HTR-8/SVneo (cell line): ENCODE results near the gene RYR3.

Experiments
- DNase-seq: peaks from one replicate; pipeline ENCODE4 v3.0.0; 2011; ENCODE audit warnings: low spot score, mixed read lengths; ENCODE audit not compliant: insufficient read length
- FAIRE-seq: peaks from 2 replicates; lab custom pipeline; 2011; peaks lifted over from hg19 to GRCh38; lab: Jason Lieb, UNC

Gene RYR3

GRCh38 chr15:33677238-33677830 is 366.6 kb downstream of the RYR3 start:
- FAIRE-seq: no peak

GRCh38 chr15:33678176-33678575 is 367.4 kb downstream of the RYR3 start:
- no peak for FAIRE-seq

More at GRCh38 chr15:33677238-33677830, 366.6 kb downstream of the RYR3 start:
- DNase-seq: no peak

DNA sequence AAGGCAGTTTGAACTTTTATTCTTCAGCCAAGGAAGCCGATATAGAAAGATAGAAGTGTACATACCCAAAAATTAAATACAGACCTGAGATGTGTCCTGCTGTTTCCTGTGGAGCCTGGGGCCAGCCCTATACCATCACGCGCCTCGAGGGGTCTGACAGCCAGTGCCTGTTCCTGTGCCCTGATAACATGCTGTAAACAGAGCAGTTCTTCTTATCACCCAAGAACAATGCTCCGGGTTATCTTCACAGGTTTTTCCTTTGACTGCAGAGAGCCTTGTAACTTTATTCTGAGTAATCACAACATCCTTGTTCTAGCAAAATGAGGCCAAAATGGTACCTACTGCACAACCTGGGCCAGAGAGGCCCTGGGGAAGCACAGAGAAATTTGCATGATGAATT is 367.8 kb downstream of the RYR3 start:
- no peak for DNase-seq

More at GRCh38 chr15:33678176-33678575, 367.4 kb downstream of the RYR3 start:
- DNase-seq: no peak

DNA sequence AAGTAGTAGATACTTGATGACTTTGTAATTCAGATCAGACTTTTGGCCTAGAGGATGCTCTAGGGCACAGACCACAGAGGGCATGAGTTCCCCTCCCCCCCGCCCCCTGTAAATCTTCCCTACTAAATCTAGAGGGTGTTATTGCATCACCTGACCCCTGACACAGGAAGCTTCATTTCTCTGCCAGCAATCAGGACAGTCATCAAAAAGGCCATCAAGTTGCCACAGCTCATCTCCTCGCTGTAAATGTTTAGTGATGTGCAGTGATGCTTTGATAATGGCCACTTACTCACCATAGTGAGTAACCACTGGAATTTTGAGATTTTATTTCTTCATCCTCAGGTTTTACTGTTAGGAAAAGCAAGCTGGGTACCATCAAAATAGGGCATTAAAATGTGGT is 368.3 kb downstream of the RYR3 start:
- DNase-seq: no peak
- FAIRE-seq: no peak

More for the DNA sequence above, 367.8 kb downstream of the RYR3 start:
- no peak for FAIRE-seq

DNA sequence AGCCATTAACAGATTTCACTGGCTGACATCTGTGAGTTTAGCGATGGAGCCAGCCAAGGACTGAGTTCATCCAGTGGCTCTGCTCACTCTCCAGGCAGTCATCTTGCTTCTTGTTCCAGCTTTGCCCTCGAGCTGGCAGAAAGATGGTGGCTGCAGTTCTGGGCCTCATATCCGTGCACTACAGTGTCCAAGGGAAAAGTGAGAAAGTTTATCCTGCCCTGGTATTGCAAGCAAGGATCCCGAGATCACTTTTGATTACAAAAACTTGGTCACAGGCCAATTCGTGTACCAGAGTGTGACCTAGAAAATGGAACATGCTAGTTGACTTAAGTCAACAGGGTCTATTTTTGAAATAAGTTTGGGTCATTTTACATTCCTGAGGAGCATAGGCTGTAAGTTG is 369.6 kb downstream of the RYR3 start:
- DNase-seq: no peak
- FAIRE-seq: no peak

DNA sequence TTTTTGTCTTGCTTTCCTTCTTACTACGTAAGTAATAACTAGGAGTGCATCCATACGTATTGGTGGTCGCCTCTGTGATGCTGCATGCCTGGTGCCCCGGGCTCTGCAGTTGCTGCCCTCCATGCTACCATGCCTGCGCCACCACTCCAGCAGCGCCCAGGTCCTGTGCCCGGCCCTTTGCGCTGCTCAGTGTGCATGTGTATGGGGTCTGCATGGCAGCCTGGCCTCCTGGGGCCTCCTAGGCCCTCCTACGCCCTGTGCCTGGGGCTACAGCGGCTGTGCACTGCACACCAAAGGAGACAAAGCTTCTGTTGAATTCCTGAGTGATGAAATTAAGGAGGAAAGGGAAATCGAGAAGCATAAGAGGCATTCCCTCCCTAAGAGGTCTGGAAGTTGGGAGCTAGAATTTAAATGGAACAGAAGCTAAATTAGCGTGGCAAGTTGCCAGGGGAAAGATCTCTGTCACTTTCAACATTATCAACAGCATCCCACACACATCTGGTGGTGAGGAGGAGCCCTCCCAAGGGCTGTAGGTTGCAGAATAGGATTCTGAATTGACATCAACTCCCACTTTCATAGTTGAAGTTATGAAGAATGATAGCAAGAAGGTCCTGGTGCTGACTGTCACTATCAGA is 382.5 kb downstream of the RYR3 start:
- no peak for DNase-seq
- no peak for FAIRE-seq

GRCh38 chr15:33698126-33698525 is 387.4 kb downstream of the RYR3 start:
- FAIRE-seq (no peak), DNase-seq (no peak)

DNA sequence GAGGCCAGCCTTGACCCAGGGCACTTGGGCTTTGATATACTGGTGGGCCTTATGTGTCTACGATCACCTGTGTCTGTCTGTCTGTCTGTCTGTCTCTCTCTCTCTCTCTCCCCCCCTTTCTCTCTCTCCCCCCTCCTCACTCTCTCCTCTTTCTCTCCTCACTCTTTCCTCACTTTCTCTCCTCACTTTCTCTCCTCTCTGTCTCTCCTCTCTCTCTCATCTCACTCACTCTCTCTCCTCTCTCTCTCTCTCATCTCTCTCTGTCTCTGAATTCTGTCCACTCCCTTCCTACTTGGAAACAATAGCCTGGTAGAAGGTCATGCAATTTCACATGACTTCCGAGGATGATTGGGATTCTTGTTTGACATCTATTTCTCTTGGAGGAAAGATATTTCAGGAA is 388.4 kb downstream of the RYR3 start:
- no peak for FAIRE-seq
- DNase-seq: no peak

DNA sequence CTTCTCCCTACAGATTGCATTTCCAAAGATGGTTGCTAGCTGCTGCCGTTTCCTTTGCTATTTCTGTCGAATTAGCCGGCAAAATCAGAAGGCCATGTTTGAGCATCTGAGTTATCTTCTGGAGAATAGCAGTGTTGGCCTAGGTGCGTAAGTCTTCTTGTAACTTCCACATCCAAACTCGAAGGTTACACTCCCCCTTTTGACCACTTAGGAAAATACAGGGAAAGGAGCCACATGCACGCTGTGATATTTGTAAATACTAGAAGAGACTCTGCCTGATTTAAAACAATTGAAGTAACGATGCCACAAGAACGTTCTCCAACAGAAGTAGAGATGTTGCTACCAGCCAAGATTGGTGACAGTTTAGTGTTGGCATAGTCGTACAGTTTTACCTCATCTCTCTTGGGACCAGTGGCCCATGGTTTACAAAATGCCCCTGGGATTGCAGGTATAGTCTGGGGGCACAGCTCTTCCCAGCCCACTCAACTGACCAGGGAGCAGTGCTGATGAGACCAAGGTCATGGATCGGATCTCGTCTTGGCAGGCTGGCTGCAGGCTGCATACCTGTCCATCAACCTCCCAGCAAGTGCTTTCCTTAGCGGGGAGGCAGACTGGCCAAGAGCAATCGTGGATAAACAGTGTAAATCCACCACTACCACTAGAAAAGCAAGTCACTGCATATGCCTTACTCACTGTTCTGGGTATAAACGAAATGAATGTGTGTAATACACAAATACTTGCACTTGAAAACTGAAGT is 389.1 kb downstream of the RYR3 start:
- FAIRE-seq: no peak
- DNase-seq: no peak

- peak; percentile 57 for DNase-seq
- FAIRE-seq: peak; percentile 80
These were observed 390.0 kb downstream of the RYR3 start for GRCh38 chr15:33700695-33701303.

GRCh38 chr15:33701304-33701696 is 390.5 kb downstream of the RYR3 start:
- FAIRE-seq: no peak
- DNase-seq: no peak

DNA sequence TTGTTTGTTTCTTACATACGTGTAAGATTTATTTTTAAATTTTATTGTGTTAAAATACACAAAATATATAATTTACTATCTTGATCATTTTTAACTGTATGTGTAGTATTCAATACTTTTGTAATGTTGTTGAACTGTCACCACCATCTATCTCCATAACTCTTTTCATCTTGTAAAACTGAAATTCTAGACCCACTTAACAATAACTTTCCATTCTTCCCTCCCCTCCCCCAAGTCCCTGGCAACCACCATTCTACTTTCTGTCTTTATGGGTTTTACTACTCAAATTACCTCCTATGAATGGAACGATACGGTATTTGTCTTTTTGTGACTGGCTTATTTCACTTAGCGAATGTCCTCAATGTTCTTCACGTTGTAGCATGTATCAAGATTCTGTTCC is 395.4 kb downstream of the RYR3 start:
- FAIRE-seq (no peak), DNase-seq (no peak)

- DNase-seq (no peak), FAIRE-seq (no peak)
These were observed 400.0 kb downstream of the RYR3 start for GRCh38 chr15:33710748-33711147.

DNA sequence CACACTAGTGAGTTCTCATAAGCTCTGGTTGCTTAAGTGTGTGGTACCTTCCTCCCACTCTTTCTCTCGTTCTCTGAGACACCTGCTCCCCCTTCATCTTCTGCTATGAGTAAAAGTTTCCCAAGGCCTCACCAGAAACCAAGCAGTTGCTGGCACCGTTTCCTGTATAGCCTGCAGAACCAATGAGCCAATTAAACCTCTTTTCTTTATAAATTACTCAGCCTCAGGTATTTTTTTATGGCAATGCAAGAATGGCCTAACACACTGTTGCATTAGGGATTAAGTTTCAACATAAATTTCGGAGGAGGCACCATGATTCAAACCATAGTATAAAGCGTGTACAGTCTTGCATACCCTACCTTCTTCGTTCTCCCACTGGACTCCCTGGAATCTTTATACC is 405.3 kb downstream of the RYR3 start:
- FAIRE-seq (no peak), DNase-seq (no peak)

DNA sequence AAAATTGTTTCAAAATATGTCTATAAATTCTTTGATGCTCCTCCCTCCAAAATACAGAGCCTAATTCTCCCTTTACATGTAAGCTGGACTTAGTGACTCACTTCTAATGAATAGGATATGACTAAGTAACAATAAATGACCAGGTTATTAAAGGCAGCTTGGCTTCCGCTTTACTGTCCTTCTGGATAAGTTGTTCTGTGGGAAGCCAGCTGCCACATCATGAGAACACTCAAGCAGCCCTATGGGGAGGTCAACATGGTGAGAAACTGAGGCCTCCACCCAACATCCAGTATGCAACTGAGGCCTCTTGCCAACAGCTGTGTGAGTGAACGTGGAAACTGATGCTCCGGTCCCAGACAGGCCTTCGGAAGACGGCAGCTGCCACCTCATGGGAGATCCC is 410.2 kb downstream of the RYR3 start:
- DNase-seq (no peak), FAIRE-seq (no peak)

DNA sequence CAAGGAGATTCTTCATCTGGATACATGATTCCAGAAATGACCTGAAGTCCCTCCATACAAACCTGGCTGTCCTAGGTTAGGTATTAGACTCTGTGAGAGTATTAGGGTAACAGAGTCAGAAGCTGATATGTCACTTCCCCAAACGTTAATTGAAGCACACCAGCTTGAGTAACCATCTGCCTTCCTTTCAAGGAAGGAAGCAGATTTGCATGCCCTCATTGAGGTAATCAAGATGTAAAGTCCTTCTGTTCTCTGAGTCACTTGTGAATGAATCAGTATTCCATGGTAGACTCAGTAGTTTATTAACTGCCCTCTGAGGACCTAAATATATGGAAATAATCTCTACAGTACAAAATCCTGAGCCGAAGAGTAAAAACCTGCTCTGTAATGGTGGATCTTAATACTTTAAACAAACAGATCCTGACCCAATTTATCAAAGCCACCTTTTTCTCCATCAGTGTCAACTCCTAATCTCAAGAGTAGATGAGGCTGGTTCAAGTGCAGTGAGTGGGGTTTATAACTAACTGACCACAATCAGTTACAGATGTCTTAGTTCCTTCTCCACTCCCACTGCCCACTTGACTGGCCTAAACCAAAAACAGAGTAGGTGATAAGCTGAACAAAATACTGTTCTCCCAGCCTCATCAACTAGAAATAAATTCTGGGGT is 411.4 kb downstream of the RYR3 start:
- no peak for FAIRE-seq
- DNase-seq: no peak

DNA sequence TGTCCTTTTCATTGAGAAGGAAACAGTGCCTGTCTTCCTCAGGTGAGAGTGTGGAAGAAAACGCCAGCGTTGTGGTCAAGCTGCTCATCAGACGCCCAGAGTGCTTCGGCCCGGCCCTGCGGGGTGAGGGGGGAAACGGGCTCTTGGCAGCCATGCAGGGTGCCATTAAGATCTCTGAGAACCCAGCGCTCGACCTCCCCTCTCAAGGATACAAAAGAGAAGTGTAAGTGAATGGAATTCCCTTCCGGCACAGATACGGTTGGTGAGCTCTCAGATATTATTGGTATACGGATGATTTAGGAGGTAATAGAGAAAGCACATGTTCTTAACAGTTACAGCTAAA is 411.9 kb downstream of the RYR3 start:
- DNase-seq (no peak), FAIRE-seq (no peak)

- no peak for FAIRE-seq
- no peak for DNase-seq
These were observed 413.7 kb downstream of the RYR3 start for GRCh38 chr15:33724321-33725036.

DNA sequence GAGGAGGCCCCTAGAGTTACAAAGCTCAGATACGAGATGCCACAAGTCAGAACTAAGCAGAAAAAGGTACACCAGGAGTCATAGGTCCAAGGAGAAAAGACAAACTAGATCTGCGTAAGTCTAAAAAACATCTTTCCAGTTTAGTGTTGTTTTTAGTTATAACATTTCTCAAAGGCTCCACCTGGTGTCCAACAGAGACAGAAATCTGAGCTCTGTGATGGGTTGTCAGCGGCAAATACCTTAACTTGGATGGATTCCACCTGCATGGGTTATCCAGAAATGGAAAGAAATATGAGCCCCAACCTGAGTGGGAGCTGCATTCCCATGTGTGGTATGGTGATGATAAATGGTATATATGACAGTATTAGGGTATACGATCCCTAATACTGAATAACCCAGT is 418.9 kb downstream of the RYR3 start:
- DNase-seq: peak; percentile 7
- no peak for FAIRE-seq

- FAIRE-seq (no peak), DNase-seq (no peak)
These were observed 420.0 kb downstream of the RYR3 start for GRCh38 chr15:33730815-33731214.
